Upper lobe of left lung (tissue), 4 donors: ENCODE measurements around the gene CNPPD1.

ENCODE experiments used
- EP300 ChIP-seq, 4 donors: sonication (generic); formaldehyde crosslinking; IDR thresholded peaks; one replicate each; pipeline ENCODE4 v1.5.1; 2017; ENCODE audit warnings: antibody characterized with exemption in 4 of 4, control low read depth in 2 of 4
- TF ChIP-seq, protein P1 (sequence below), 6 experiments: fragments of 450-650 bp in 4 of 6; fragments of 200-600 bp in 2 of 6; sonication (generic) in 2 of 6; IDR thresholded peaks; one replicate each; pipeline ENCODE4 v1.5.1; 2016 to 2019; ENCODE audit warnings: antibody characterized with exemption in 6 of 6

DNA sequence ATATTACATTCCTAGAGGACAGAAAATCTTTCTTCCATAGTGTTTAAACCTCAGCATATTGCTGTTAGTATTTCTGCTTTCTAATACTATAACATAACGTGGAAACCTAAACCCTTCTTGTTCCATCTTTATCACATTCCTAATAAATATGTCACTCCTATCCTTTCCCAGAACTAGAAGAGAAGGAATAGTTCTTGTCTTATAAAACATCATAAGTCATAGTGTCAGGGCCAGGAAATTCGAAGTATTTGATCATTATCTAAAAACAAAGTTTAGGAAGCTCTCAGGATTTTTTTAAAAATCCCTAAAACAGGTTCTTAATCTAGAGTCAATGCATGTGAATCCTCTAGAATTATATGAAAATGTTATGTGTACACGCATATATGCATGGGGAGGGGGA lies 18.1 kb downstream of the CNPPD1 start:
- TF ChIP-seq EP300 (IDR thresholded peaks at IDR 0.05), result no peak
- TF ChIP-seq, protein P1, sequence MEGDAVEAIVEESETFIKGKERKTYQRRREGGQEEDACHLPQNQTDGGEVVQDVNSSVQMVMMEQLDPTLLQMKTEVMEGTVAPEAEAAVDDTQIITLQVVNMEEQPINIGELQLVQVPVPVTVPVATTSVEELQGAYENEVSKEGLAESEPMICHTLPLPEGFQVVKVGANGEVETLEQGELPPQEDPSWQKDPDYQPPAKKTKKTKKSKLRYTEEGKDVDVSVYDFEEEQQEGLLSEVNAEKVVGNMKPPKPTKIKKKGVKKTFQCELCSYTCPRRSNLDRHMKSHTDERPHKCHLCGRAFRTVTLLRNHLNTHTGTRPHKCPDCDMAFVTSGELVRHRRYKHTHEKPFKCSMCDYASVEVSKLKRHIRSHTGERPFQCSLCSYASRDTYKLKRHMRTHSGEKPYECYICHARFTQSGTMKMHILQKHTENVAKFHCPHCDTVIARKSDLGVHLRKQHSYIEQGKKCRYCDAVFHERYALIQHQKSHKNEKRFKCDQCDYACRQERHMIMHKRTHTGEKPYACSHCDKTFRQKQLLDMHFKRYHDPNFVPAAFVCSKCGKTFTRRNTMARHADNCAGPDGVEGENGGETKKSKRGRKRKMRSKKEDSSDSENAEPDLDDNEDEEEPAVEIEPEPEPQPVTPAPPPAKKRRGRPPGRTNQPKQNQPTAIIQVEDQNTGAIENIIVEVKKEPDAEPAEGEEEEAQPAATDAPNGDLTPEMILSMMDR (IDR thresholded peaks at IDR 0.05), result no peak
